HCT116 (cell line): ENCODE results near the gene IRAG1. TPM values are rescaled to one million over a fixed set of nuclear protein-coding genes. Genes with fewer than 3 reads are reported as not detected.

Source experiments
- ATAC-seq: fragments of 200-7000 bp; cut with Tn5 transposase; 2 replicates; pipeline ENCODE4 v1.9.1; 2020; ENCODE audit warnings: mild to moderate bottlenecking, moderate library complexity
- BruUV-seq: library from RNA; stranded (reverse); fragments of 400-500 nt; replicated peaks from 2 replicates; lab custom pipeline; 2021; lab: Mats Ljungman, UMichigan
- CTCF ChIA-PET: fragments of 300-600 bp; sonication (Branson Sonifier 250); formaldehyde crosslinking; loops from one replicate; lab custom pipeline; 2021; ENCODE audit warnings: antibody characterized with exemption; lab: Charles Lee
- POLR2A ChIA-PET: fragments of 300-600, 350-600 bp; sonication (Branson Sonifier 250); formaldehyde crosslinking; loops from one replicate; lab custom pipeline; 2021; ENCODE audit warnings: antibody characterized with exemption; lab: Charles Lee
- RAD21 ChIA-PET, 2 experiments: fragments of 300-600 bp; sonication (Branson Sonifier 250); formaldehyde crosslinking; loops; one replicate each; lab custom pipeline; 2023; ENCODE audit warnings: low total read pairs in 2 of 2; ENCODE audit not compliant: uncharacterized antibody in 2 of 2, unreplicated experiment in 2 of 2, low non-redundant PET in 1 of 2; lab: Charles Lee
- DNase-seq: peaks from one replicate; pipeline ENCODE4 v3.0.0-alpha.2; 2010; ENCODE audit warnings: low read depth, low spot score
- H2AFZ ChIP-seq: fragments of 200-600 bp; shearing (Covaris generic), sonication (generic); 2 replicates; pipeline ENCODE4 v1.6.1; 2017; ENCODE audit warnings: low read depth, mixed run types, mixed read lengths, antibody characterized with exemption, low read length; ENCODE audit not compliant: poor library complexity, severe bottlenecking
- H3K27ac ChIP-seq: 2 replicates; pipeline ENCODE4 v1.5.1; 2012; ENCODE audit warnings: low read depth, low read length
- H3K27me3 ChIP-seq: fragments of 200-600 bp; sonication (generic); 2 replicates; pipeline ENCODE4 v1.6.1; 2016; ENCODE audit warnings: mixed run types, low read length, mixed read lengths; ENCODE audit not compliant: insufficient read depth
- H3K36me3 ChIP-seq, 2 experiments: fragments of 200-500 bp in 1 of 2; fragments of 200-600 bp in 1 of 2; sonication (Bioruptor generic) in 1 of 2; sonication (generic) in 1 of 2; 2 replicates each; pipeline versions ENCODE4 v1.5.1 to v1.6.1; 2014 to 2016; ENCODE audit warnings: low read length in 2 of 2, inconsistent platforms in 1 of 2, mixed read lengths in 1 of 2, mixed run types in 1 of 2; ENCODE audit not compliant: insufficient read depth in 2 of 2, control insufficient read depth in 1 of 2
- H3K4me1 ChIP-seq, 2 experiments: fragments of 200-600 bp in 1 of 2; sonication (generic) in 1 of 2; 2 replicates each; pipeline versions ENCODE4 v1.5.1 to v1.6.1; 2012 to 2017; ENCODE audit warnings: low read length in 2 of 2, inconsistent platforms in 1 of 2, mild to moderate bottlenecking in 1 of 2, mixed read lengths in 1 of 2, mixed run types in 1 of 2, moderate library complexity in 1 of 2; ENCODE audit not compliant: insufficient read depth in 2 of 2, control insufficient read depth in 1 of 2
- H3K4me2 ChIP-seq: fragments of 200-600 bp; sonication (generic); 2 replicates; pipeline ENCODE4 v1.6.1; 2017; ENCODE audit warnings: mixed run types, low read length, mixed read lengths
- H3K4me3 ChIP-seq, 2 experiments: fragments of 200-600 bp in 1 of 2; sonication (generic) in 1 of 2; replicated peaks in 1 of 2; 2 replicates each; pipeline ENCODE4 v1.5.1; 2011 to 2016; ENCODE audit warnings: low read length in 2 of 2, control low read depth in 1 of 2, low read depth in 1 of 2, mild to moderate bottlenecking in 1 of 2, mixed read lengths in 1 of 2, mixed run types in 1 of 2
- H3K79me2 ChIP-seq: fragments of 200-600 bp; sonication (generic); 2 replicates; pipeline ENCODE4 v1.6.1; 2017; ENCODE audit warnings: mild to moderate bottlenecking, mixed run types, low read length, moderate library complexity, mixed read lengths; ENCODE audit not compliant: insufficient read depth
- H3K9ac ChIP-seq: fragments of 200-600 bp; sonication (generic); 2 replicates; pipeline ENCODE4 v1.6.1; 2016; ENCODE audit warnings: low read length, mixed read lengths
- H3K9me2 ChIP-seq: fragments of 200-600 bp; sonication (generic), shearing (Covaris generic); 2 replicates; pipeline ENCODE4 v1.6.1; 2017; ENCODE audit warnings: mixed run types, mild to moderate bottlenecking, moderate library complexity; ENCODE audit not compliant: insufficient read depth
- H3K9me3 ChIP-seq, 2 experiments: fragments of 200-500 bp in 1 of 2; fragments of 200-600 bp in 1 of 2; sonication (Bioruptor generic) in 1 of 2; sonication (generic) in 1 of 2; 2 replicates each; pipeline ENCODE4 v1.6.1; 2014 to 2017; ENCODE audit warnings: low read length in 2 of 2, mixed read lengths in 2 of 2, inconsistent platforms in 1 of 2, low read depth in 1 of 2, mild to moderate bottlenecking in 1 of 2, mixed run types in 1 of 2, moderate library complexity in 1 of 2; ENCODE audit not compliant: control insufficient read depth in 1 of 2, insufficient read depth in 1 of 2
- H4K20me1 ChIP-seq: fragments of 200-600 bp; sonication (generic), shearing (Covaris generic); 2 replicates; pipeline ENCODE4 v1.6.1; 2017; ENCODE audit warnings: mixed run types, mild to moderate bottlenecking, moderate library complexity; ENCODE audit not compliant: insufficient read depth
- CBX3 ChIP-seq: IDR thresholded peaks from 2 replicates; pipeline ENCODE4 v1.6.1; 2012; ENCODE audit warnings: low read depth
- CTCF ChIP-seq, 3 experiments: fragments of 200-600 bp in 1 of 3; sonication (generic) in 1 of 3; IDR thresholded peaks in 2 of 3; conservative IDR thresholded peaks in 1 of 3; 2 replicates each; pipeline ENCODE4 v1.5.1; 2012 to 2017; ENCODE audit warnings: low read depth in 2 of 3, low read length in 2 of 3, antibody characterized with exemption in 1 of 3, borderline replicate concordance in 1 of 3, control low read depth in 1 of 3, mild to moderate bottlenecking in 1 of 3, mixed read lengths in 1 of 3, mixed run types in 1 of 3, moderate library complexity in 1 of 3; ENCODE audit not compliant: insufficient read depth in 1 of 3
- ELF1 ChIP-seq: IDR thresholded peaks from 2 replicates; pipeline ENCODE4 v1.6.1; 2012; ENCODE audit warnings: low read depth, borderline replicate concordance
- EZH2 ChIP-seq: fragments of 200-600 bp; sonication (generic); IDR thresholded peaks from 2 replicates; pipeline ENCODE4 v1.6.1; 2017; ENCODE audit warnings: antibody characterized with exemption, mixed run types
- EZH2phosphoT487 ChIP-seq: fragments of 200-600 bp; IDR thresholded peaks from 2 replicates; pipeline ENCODE4 v1.6.1; 2018; ENCODE audit warnings: antibody characterized with exemption, borderline replicate concordance
- FOSL1 ChIP-seq: IDR thresholded peaks from 2 replicates; pipeline ENCODE4 v1.6.1; 2012; ENCODE audit warnings: low read depth
- JUND ChIP-seq: IDR thresholded peaks from 2 replicates; pipeline ENCODE4 v1.6.1; 2012
- MAX ChIP-seq: IDR thresholded peaks from 2 replicates; pipeline ENCODE4 v1.6.1; 2012
- SIN3A ChIP-seq: IDR thresholded peaks from 2 replicates; pipeline ENCODE4 v1.6.1; 2012; ENCODE audit warnings: low read depth
- SP1 ChIP-seq: IDR thresholded peaks from 2 replicates; pipeline ENCODE4 v1.6.1; 2012; ENCODE audit warnings: low read depth
- SRF ChIP-seq: IDR thresholded peaks from 2 replicates; pipeline ENCODE4 v1.6.1; 2012; ENCODE audit warnings: low read depth
- TCF7L2 ChIP-seq: IDR thresholded peaks from 2 replicates; pipeline ENCODE4 v1.7.0; 2011; ENCODE audit warnings: borderline replicate concordance, inconsistent platforms; ENCODE audit not compliant: insufficient read depth, insufficient read length; ENCODE audit errors: extremely low read depth
- ZFX ChIP-seq: fragments of 450-650 bp; IDR thresholded peaks from 2 replicates; pipeline ENCODE4 v1.6.1; 2017
- ZNF274 ChIP-seq: fragments of 200-500 bp; sonication (Bioruptor generic); IDR thresholded peaks from 2 replicates; pipeline ENCODE4 v1.6.1; 2014; ENCODE audit warnings: mild to moderate bottlenecking, low read depth, low read length, inconsistent platforms
- intact Hi-C: fragments of 100-400 bp; cut with micrococcal nuclease; formaldehyde crosslinking; loops from 2 replicates; pipeline ENCODE4 v1.10.0; 2022
- total RNA-seq: library from RNA; stranded (reverse); gene quantifications from one replicate; pipeline ENCODE4 v1.2.1, GENCODE V29; 2021; ENCODE audit not compliant: unreplicated experiment
- TF ChIP-seq, protein P1 (sequence below): IDR thresholded peaks from 2 replicates; pipeline ENCODE4 v1.6.1; 2012
- TF ChIP-seq, protein P2 (sequence below): IDR thresholded peaks from 2 replicates; pipeline ENCODE4 v1.6.1; 2011; ENCODE audit warnings: mild to moderate bottlenecking, low read length, moderate library complexity; ENCODE audit not compliant: insufficient replicate concordance; ENCODE audit errors: extremely low read depth
- TF ChIP-seq, protein P3 (sequence below): IDR thresholded peaks from 2 replicates; pipeline ENCODE4 v1.6.1; 2012; ENCODE audit warnings: low read depth

IRAG1 gene
- total RNA-seq, 1 experiment from 2014 or later = 3.7 TPM

DNA sequence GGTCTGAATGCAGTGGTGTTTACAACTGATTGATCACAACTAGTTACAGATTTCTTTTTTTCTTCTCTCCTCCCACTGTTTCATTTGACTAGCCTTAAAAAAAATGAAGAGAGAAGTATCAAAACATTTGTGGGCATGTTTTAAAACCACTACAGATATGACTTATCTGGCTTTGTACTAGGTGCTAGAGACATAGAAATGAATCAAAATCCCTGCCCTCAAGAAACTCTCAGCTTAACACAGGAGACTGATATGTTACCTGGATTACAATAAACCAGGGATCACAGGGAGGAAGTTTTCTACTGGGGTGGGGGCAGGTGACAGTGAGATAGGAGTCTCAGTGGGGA is 32.3 kb upstream of the IRAG1 start:
- Histone ChIP-seq H3K4me3 (no peak overlapping the region), H3K27me3 (no peaks in the 10 kb centered on the region), H3K9ac (no peak overlapping the region), H3K4me1 (peaks cover 25 to 58% of the 10 kb centered on the region in 2 experiments), H2AFZ (peak overlapping the region; percentile 75), H3K27ac (peak overlapping the region; percentile 65), H3K79me2 (no peaks in the 10 kb centered on the region), H3K9me2 (no peaks in the 10 kb centered on the region), H3K36me3 (peaks cover 0 to 6% of the 10 kb centered on the region in 2 experiments; a peak in 1 of 4 replicates), H4K20me1 (no peaks in the 10 kb centered on the region), H3K9me3 (peaks cover 0 to 22% of the 10 kb centered on the region in 2 experiments; a peak in 1 of 4 replicates), H3K4me2 (peak overlapping the region; percentile 46)
- no TSS peak for BruUV-seq
- intact Hi-C loops = no loop called here
- ChIA-PET RAD21 (no interaction called here), POLR2A (no interaction called here), CTCF (no interaction called here)
- no peak for TF ChIP-seq SRF
- no peak for TF ChIP-seq CBX3
- TF ChIP-seq SP1 = no peak
- TF ChIP-seq, protein P1, sequence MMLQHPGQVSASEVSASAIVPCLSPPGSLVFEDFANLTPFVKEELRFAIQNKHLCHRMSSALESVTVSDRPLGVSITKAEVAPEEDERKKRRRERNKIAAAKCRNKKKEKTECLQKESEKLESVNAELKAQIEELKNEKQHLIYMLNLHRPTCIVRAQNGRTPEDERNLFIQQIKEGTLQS = no peak
- no peak for TF ChIP-seq SIN3A
- TF ChIP-seq CTCF (IDR thresholded peaks at IDR 0.05 in 2 of 3, conservative IDR thresholded peaks at IDR 0.05 in 1 of 3; ENCODE audit: borderline replicate concordance in 1 of 3, insufficient read depth in 1 of 3, low read depth in 2 of 3, low read length in 2 of 3) = no peak
- TF ChIP-seq JUND = no peak
- no peak for TF ChIP-seq ELF1
- no peak for TF ChIP-seq MAX
- TF ChIP-seq, protein P2, sequence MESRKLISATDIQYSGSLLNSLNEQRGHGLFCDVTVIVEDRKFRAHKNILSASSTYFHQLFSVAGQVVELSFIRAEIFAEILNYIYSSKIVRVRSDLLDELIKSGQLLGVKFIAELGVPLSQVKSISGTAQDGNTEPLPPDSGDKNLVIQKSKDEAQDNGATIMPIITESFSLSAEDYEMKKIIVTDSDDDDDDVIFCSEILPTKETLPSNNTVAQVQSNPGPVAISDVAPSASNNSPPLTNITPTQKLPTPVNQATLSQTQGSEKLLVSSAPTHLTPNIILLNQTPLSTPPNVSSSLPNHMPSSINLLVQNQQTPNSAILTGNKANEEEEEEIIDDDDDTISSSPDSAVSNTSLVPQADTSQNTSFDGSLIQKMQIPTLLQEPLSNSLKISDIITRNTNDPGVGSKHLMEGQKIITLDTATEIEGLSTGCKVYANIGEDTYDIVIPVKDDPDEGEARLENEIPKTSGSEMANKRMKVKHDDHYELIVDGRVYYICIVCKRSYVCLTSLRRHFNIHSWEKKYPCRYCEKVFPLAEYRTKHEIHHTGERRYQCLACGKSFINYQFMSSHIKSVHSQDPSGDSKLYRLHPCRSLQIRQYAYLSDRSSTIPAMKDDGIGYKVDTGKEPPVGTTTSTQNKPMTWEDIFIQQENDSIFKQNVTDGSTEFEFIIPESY = no peak
- TF ChIP-seq ZNF274 = no peak
- no peak for TF ChIP-seq ZFX
- no peak for TF ChIP-seq FOSL1
- no peak for TF ChIP-seq EZH2phosphoT487
- TF ChIP-seq, protein P3, sequence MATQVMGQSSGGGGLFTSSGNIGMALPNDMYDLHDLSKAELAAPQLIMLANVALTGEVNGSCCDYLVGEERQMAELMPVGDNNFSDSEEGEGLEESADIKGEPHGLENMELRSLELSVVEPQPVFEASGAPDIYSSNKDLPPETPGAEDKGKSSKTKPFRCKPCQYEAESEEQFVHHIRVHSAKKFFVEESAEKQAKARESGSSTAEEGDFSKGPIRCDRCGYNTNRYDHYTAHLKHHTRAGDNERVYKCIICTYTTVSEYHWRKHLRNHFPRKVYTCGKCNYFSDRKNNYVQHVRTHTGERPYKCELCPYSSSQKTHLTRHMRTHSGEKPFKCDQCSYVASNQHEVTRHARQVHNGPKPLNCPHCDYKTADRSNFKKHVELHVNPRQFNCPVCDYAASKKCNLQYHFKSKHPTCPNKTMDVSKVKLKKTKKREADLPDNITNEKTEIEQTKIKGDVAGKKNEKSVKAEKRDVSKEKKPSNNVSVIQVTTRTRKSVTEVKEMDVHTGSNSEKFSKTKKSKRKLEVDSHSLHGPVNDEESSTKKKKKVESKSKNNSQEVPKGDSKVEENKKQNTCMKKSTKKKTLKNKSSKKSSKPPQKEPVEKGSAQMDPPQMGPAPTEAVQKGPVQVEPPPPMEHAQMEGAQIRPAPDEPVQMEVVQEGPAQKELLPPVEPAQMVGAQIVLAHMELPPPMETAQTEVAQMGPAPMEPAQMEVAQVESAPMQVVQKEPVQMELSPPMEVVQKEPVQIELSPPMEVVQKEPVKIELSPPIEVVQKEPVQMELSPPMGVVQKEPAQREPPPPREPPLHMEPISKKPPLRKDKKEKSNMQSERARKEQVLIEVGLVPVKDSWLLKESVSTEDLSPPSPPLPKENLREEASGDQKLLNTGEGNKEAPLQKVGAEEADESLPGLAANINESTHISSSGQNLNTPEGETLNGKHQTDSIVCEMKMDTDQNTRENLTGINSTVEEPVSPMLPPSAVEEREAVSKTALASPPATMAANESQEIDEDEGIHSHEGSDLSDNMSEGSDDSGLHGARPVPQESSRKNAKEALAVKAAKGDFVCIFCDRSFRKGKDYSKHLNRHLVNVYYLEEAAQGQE = no peak
- TF ChIP-seq EZH2 = no peak
- no peak for TF ChIP-seq TCF7L2
- DNase-seq (no peak), ATAC-seq (no peak)
